ENCODE measurements around the gene KLF6.

The KLF6 gene

GRCh38 chr10:3779158-3779741 lies 5.8 kb downstream of the KLF6 start:
- no peaks in the 10 kb centered on the region for H3K27me3 ChIP-seq (ENCODE audit: low read depth, low read length)
- H3K4me1 ChIP-seq (ENCODE audit: control insufficient read depth in 1 of 2, insufficient read depth in 2 of 2, low read length in 2 of 2), result peaks cover 37 to 42% of the 10 kb centered on the region in 2 donors
- peaks cover 65 to 73% of the 10 kb centered on the region in 2 donors for H3K36me3 ChIP-seq (ENCODE audit: control insufficient read depth in 1 of 2, insufficient read depth in 2 of 2, low read length in 2 of 2)
- peak overlapping the region; percentile 85 to 99 for H3K4me3 ChIP-seq (ENCODE audit: low read depth in 1 of 2, low read length in 2 of 2)
- H3K9me3 ChIP-seq (ENCODE audit: control insufficient read depth in 1 of 2, low read length in 2 of 2), result no peaks in the 10 kb centered on the region
- H3K27ac ChIP-seq (ENCODE audit: low read length), result peak overlapping the region; percentile 100

GRCh38 chr10:3778692-3779157 lies 6.3 kb downstream of the KLF6 start:
- peak overlapping the region; percentile 100 for H3K27ac ChIP-seq (ENCODE audit: low read length)
- peaks cover 37 to 42% of the 10 kb centered on the region in 2 donors for H3K4me1 ChIP-seq (ENCODE audit: control insufficient read depth in 1 of 2, insufficient read depth in 2 of 2, low read length in 2 of 2)
- no peaks in the 10 kb centered on the region for H3K27me3 ChIP-seq (ENCODE audit: low read depth, low read length)
- H3K36me3 ChIP-seq (ENCODE audit: control insufficient read depth in 1 of 2, insufficient read depth in 2 of 2, low read length in 2 of 2), result peaks cover 65 to 71% of the 10 kb centered on the region in 2 donors
- H3K4me3 ChIP-seq (ENCODE audit: low read depth in 1 of 2, low read length in 2 of 2), result peak overlapping the region; percentile 85 to 99
- H3K9me3 ChIP-seq (ENCODE audit: control insufficient read depth in 1 of 2, low read length in 2 of 2), result no peaks in the 10 kb centered on the region

- peaks cover 37 to 42% of the 10 kb centered on the region in 2 donors for H3K4me1 ChIP-seq (ENCODE audit: control insufficient read depth in 1 of 2, insufficient read depth in 2 of 2, low read length in 2 of 2)
Measured at GRCh38 chr10:3777981-3778691, 6.9 kb downstream of the KLF6 start.

GRCh38 chr10:3776796-3777571 lies 8.0 kb downstream of the KLF6 start:
- Histone ChIP-seq H3K27ac (ENCODE audit: low read length) (peak overlapping the region; percentile 100), H3K4me3 (ENCODE audit: low read depth in 1 of 2, low read length in 2 of 2) (peak overlapping the region; percentile 7 to 9), H3K9me3 (ENCODE audit: control insufficient read depth in 1 of 2, low read length in 2 of 2) (no peaks in the 10 kb centered on the region), H3K36me3 (ENCODE audit: control insufficient read depth in 1 of 2, insufficient read depth in 2 of 2, low read length in 2 of 2) (peaks cover 56 to 59% of the 10 kb centered on the region in 2 donors), H3K4me1 (ENCODE audit: control insufficient read depth in 1 of 2, insufficient read depth in 2 of 2, low read length in 2 of 2) (peaks cover 36 to 42% of the 10 kb centered on the region in 2 donors), H3K27me3 (ENCODE audit: low read depth, low read length) (no peaks in the 10 kb centered on the region)

More at GRCh38 chr10:3777981-3778691, 6.9 kb downstream of the KLF6 start:
- Histone ChIP-seq H3K4me3 (ENCODE audit: low read depth in 1 of 2, low read length in 2 of 2) (peak overlapping the region; percentile 85 to 99), H3K9me3 (ENCODE audit: control insufficient read depth in 1 of 2, low read length in 2 of 2) (no peaks in the 10 kb centered on the region), H3K27ac (ENCODE audit: low read length) (peak overlapping the region; percentile 100), H3K27me3 (ENCODE audit: low read depth, low read length) (no peaks in the 10 kb centered on the region), H3K36me3 (ENCODE audit: control insufficient read depth in 1 of 2, insufficient read depth in 2 of 2, low read length in 2 of 2) (peaks cover 65% of the 10 kb centered on the region in 2 donors)

- Histone ChIP-seq H3K27me3 (ENCODE audit: low read depth, low read length) (no peaks in the 10 kb centered on the region), H3K36me3 (ENCODE audit: control insufficient read depth in 1 of 2, insufficient read depth in 2 of 2, low read length in 2 of 2) (peaks cover 46 to 48% of the 10 kb centered on the region in 2 donors), H3K4me1 (ENCODE audit: control insufficient read depth in 1 of 2, insufficient read depth in 2 of 2, low read length in 2 of 2) (peaks cover 29 to 42% of the 10 kb centered on the region in 2 donors), H3K9me3 (ENCODE audit: control insufficient read depth in 1 of 2, low read length in 2 of 2) (no peaks in the 10 kb centered on the region), H3K27ac (ENCODE audit: low read length) (peak overlapping the region; percentile 100), H3K4me3 (ENCODE audit: low read depth in 1 of 2, low read length in 2 of 2) (no peak overlapping the region)
Measured at GRCh38 chr10:3775696-3776551, 9.1 kb downstream of the KLF6 start.

- peak overlapping the region; percentile 100 for H3K27ac ChIP-seq (ENCODE audit: low read length)
- peaks cover 38 to 40% of the 10 kb centered on the region in 2 donors for H3K36me3 ChIP-seq (ENCODE audit: control insufficient read depth in 1 of 2, insufficient read depth in 2 of 2, low read length in 2 of 2)
- peaks cover 22 to 41% of the 10 kb centered on the region in 2 donors for H3K4me1 ChIP-seq (ENCODE audit: control insufficient read depth in 1 of 2, insufficient read depth in 2 of 2, low read length in 2 of 2)
- no peaks in the 10 kb centered on the region for H3K9me3 ChIP-seq (ENCODE audit: control insufficient read depth in 1 of 2, low read length in 2 of 2)
- H3K4me3 ChIP-seq (ENCODE audit: low read depth in 1 of 2, low read length in 2 of 2), result no peak overlapping the region
- no peaks in the 10 kb centered on the region for H3K27me3 ChIP-seq (ENCODE audit: low read depth, low read length)
Measured at GRCh38 chr10:3774814-3775695, 10.0 kb downstream of the KLF6 start.

GRCh38 chr10:3774018-3774813 lies 10.8 kb downstream of the KLF6 start:
- H3K27ac ChIP-seq (ENCODE audit: low read length), result peak overlapping the region; percentile 100
- H3K4me1 ChIP-seq (ENCODE audit: control insufficient read depth in 1 of 2, insufficient read depth in 2 of 2, low read length in 2 of 2), result peaks cover 17 to 33% of the 10 kb centered on the region in 2 donors
- peaks cover 29 to 31% of the 10 kb centered on the region in 2 donors for H3K36me3 ChIP-seq (ENCODE audit: control insufficient read depth in 1 of 2, insufficient read depth in 2 of 2, low read length in 2 of 2)
- H3K27me3 ChIP-seq (ENCODE audit: low read depth, low read length), result no peaks in the 10 kb centered on the region
- H3K4me3 ChIP-seq (ENCODE audit: low read depth in 1 of 2, low read length in 2 of 2), result no peak overlapping the region
- no peaks in the 10 kb centered on the region for H3K9me3 ChIP-seq (ENCODE audit: control insufficient read depth in 1 of 2, low read length in 2 of 2)

- no peak overlapping the region for H3K27ac ChIP-seq (ENCODE audit: low read length)
- no peaks in the 10 kb centered on the region for H3K9me3 ChIP-seq (ENCODE audit: control insufficient read depth in 1 of 2, low read length in 2 of 2)
- H3K4me1 ChIP-seq (ENCODE audit: control insufficient read depth in 1 of 2, insufficient read depth in 2 of 2, low read length in 2 of 2), result peaks cover 10 to 27% of the 10 kb centered on the region in 2 donors
- peaks cover 23 to 24% of the 10 kb centered on the region in 2 donors for H3K36me3 ChIP-seq (ENCODE audit: control insufficient read depth in 1 of 2, insufficient read depth in 2 of 2, low read length in 2 of 2)
- no peak overlapping the region for H3K4me3 ChIP-seq (ENCODE audit: low read depth in 1 of 2, low read length in 2 of 2)
- no peaks in the 10 kb centered on the region for H3K27me3 ChIP-seq (ENCODE audit: low read depth, low read length)
Measured at GRCh38 chr10:3773460-3774017, 11.5 kb downstream of the KLF6 start.

GRCh38 chr10:3772361-3773171 lies 12.4 kb downstream of the KLF6 start:
- Histone ChIP-seq H3K36me3 (ENCODE audit: control insufficient read depth in 1 of 2, insufficient read depth in 2 of 2, low read length in 2 of 2) (peaks cover 15 to 20% of the 10 kb centered on the region in 2 donors), H3K4me3 (ENCODE audit: low read depth in 1 of 2, low read length in 2 of 2) (no peak overlapping the region), H3K27me3 (ENCODE audit: low read depth, low read length) (no peaks in the 10 kb centered on the region), H3K4me1 (ENCODE audit: control insufficient read depth in 1 of 2, insufficient read depth in 2 of 2, low read length in 2 of 2) (peaks cover 8 to 18% of the 10 kb centered on the region in 2 donors), H3K27ac (ENCODE audit: low read length) (no peak overlapping the region), H3K9me3 (ENCODE audit: control insufficient read depth in 1 of 2, low read length in 2 of 2) (no peaks in the 10 kb centered on the region)

Data from muscle layer of duodenum (tissue), 2 donors.